Cardiac atrium fibroblast (primary cell): ENCODE results near the gene IKBKG. TPM values are rescaled to one million over a fixed set of nuclear protein-coding genes. Genes with fewer than 3 reads are reported as not detected.

ENCODE experiments used
- total RNA-seq: library from RNA; depleted of rRNA; stranded (reverse); fragments of >200 nt; gene quantifications from 2 replicates; pipeline ENCODE4 v1.2.3, GENCODE V29; 2015

Gene IKBKG, protein sequence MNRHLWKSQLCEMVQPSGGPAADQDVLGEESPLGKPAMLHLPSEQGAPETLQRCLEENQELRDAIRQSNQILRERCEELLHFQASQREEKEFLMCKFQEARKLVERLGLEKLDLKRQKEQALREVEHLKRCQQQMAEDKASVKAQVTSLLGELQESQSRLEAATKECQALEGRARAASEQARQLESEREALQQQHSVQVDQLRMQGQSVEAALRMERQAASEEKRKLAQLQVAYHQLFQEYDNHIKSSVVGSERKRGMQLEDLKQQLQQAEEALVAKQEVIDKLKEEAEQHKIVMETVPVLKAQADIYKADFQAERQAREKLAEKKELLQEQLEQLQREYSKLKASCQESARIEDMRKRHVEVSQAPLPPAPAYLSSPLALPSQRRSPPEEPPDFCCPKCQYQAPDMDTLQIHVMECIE
- total RNA-seq: 10.7 and 15.7 TPM in 2 replicates

GRCh38 chrX:154547245-154548027 lies at the start of gene IKBKG:
IKBKG (plus strand) TSS chrX:154547620; CDS start chrX:154552003, 4,383 bp downstream.

GRCh38 chrX:154515966-154516655 lies 31.3 kb upstream of the IKBKG start, which contains the start of gene FAM3A:
FAM3A (minus strand) TSS chrX:154516232; CDS start chrX:154515772, 460 bp downstream.

DNA sequence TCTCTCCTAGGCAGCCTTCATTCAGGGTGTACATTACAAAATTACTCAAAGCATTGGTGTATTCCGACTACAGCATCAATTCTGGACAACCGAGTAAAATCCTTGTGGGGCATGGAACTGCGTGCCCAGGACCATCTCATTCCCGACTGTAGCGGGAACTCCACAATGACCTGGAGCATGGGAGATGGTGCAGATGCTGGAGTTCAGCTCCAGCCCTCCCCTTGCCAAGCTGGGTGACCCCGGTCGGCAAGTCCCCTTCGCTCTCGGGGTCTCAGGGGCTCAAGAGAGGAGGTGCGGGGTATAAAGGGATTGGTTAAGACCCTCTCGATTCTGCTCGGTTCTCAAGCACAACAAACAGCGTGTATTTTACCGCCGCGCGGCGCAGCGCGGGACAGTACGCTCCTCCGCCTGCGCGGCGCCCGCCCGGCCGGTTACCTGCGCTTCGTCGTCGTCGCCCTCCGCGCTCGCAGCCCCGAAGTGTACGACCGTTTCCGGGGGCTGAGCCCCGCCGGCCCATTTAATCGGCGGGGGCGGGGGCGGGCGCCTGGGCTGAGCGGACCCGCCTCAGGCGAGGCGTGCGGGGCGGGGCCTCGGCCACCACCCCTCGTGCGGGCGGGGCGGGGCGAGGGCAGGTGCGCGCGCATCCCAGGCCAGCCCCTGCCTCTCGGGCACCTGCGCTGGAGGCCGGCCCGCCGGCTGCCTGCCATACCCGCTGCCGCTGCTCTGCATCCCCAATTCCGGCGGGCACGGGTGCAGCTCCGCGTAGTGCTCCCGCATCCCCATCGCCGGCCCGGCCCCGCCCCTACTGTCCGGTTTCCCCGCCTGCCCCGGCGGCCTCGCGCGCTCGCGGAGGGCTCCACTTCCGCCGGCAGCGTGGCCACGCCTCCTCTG lies 821 bp upstream of the IKBKG start, which contains the start of gene G6PD:
Gene G6PD, minus strand, starts transcription at position 493 of the 891 bp plus-strand sequence. CDS start 691 bp downstream, outside the sequence.

GRCh38 chrX:154584585-154585183 lies 37.3 kb downstream of the IKBKG start, which contains the start of gene CTAG1A:
CTAG1A (plus strand) TSS chrX:154585133; CDS start chrX:154585207, 74 bp downstream.

Other genes with a start within 250 kb of the IKBKG start
- 1,709 and 1,856 TPM in 2 replicates for gene FLNA, start 173.0 kb upstream of the IKBKG start, total RNA-seq
- gene EMD, start 168.3 kb upstream of the IKBKG start, total RNA-seq: 54.3 and 54.6 TPM in 2 replicates
- 8,491 and 9,302 TPM in 2 replicates for gene RPL10, start 149.2 kb upstream of the IKBKG start, total RNA-seq
- gene DNASE1L1, start 138.4 kb upstream of the IKBKG start, total RNA-seq: 35.8 and 45.7 TPM in 2 replicates
- gene TAFAZZIN, start 136.1 kb upstream of the IKBKG start, total RNA-seq: 19.1 and 28.9 TPM in 2 replicates
- 43.1 and 68.5 TPM in 2 replicates for gene ATP6AP1, start 118.9 kb upstream of the IKBKG start, total RNA-seq
- 131 TPM in 2 replicates for gene GDI1, start 110.5 kb upstream of the IKBKG start, total RNA-seq
- gene FAM50A, start 103.5 kb upstream of the IKBKG start, total RNA-seq: 54.2 and 83.9 TPM in 2 replicates
- gene PLXNA3, start 89.3 kb upstream of the IKBKG start, total RNA-seq: 16.4 and 27.9 TPM in 2 replicates
- gene LAGE3, start 68.3 kb upstream of the IKBKG start, total RNA-seq: 37.9 and 38.1 TPM in 2 replicates
- gene UBL4A, start 61.0 kb upstream of the IKBKG start, total RNA-seq: 29.8 and 54.5 TPM in 2 replicates
- 35.5 and 50.5 TPM in 2 replicates for gene SLC10A3, start 57.0 kb upstream of the IKBKG start, total RNA-seq
- gene FAM3A, start 31.4 kb upstream of the IKBKG start, total RNA-seq: 43.1 and 44.9 TPM in 2 replicates
- gene G6PD, start 774 bp upstream of the IKBKG start, total RNA-seq: 285 and 345 TPM in 2 replicates
- not detected in 2 replicates for gene CTAG1A, start 37.5 kb downstream of the IKBKG start, total RNA-seq
- not detected in 2 replicates for gene CTAG1B, start 71.7 kb downstream of the IKBKG start, total RNA-seq
- gene CTAG2, start 106.0 kb downstream of the IKBKG start, total RNA-seq: not detected in 2 replicates
- 1.8 and 4.5 TPM in 2 replicates for gene GAB3, start 203.5 kb downstream of the IKBKG start, total RNA-seq
- gene DKC1, start 215.2 kb downstream of the IKBKG start, total RNA-seq: 24.1 and 31.8 TPM in 2 replicates